ENCODE data around the gene LEMD3. TPM values are rescaled to one million over a fixed set of nuclear protein-coding genes. Genes with fewer than 3 reads are reported as not detected.

The LEMD3 gene
- total RNA-seq, 2 experiments from 2014 or later: 19.5 to 23.2 TPM

DNA sequence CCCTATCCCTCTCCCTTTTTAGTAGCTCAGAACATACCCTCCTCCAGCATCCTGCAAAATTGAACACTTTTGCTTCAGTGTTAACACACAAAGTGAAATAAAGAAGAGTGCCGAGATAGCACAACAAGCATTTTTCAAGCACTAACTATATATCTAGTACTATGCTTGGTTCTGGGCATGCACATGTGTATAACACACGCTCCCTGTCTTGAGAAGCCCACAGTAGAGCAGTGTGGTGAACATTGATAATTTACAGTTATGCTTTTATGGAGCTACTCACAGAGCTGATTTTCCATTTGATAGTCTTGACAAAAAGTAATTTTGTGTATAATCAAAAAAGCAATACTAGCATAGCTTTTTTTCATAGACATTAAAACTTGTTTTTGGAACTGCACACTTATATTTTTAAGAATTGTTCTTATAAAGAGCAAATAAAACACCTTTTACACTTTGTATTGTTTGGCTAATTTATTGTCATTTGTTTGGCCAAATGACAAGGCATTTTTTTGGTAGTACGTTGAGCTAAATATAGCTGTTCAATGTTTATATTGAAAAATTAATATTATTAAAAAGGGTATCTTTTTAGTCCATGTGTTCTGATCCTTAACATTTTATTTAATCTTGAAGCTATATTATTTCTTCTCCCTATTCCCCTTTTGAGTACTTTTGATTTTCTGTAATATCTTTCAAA, 39.7 kb downstream of the LEMD3 start:
- TF ChIP-seq, protein P1, sequence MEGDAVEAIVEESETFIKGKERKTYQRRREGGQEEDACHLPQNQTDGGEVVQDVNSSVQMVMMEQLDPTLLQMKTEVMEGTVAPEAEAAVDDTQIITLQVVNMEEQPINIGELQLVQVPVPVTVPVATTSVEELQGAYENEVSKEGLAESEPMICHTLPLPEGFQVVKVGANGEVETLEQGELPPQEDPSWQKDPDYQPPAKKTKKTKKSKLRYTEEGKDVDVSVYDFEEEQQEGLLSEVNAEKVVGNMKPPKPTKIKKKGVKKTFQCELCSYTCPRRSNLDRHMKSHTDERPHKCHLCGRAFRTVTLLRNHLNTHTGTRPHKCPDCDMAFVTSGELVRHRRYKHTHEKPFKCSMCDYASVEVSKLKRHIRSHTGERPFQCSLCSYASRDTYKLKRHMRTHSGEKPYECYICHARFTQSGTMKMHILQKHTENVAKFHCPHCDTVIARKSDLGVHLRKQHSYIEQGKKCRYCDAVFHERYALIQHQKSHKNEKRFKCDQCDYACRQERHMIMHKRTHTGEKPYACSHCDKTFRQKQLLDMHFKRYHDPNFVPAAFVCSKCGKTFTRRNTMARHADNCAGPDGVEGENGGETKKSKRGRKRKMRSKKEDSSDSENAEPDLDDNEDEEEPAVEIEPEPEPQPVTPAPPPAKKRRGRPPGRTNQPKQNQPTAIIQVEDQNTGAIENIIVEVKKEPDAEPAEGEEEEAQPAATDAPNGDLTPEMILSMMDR (IDR thresholded peaks at IDR 0.05): no peak
- intact Hi-C loops (cut with micrococcal nuclease): no loop called here
- no peak for DNase-seq
- ChIA-PET CTCF (interaction anchor here (0.6 kb wide), 1 partner anchor 41 kb away, joined by 3 read pairs; no protein-coding TSS in a partner anchor), POLR2A (interaction anchor here (2.4 kb wide), 1 partner anchor 40 kb away, joined by 8 read pairs; the partner anchor contains the start of gene LEMD3)
- Mint-ChIP-seq H3K27ac (peak overlapping the region; percentile 89), H3K4me3 (peak overlapping the region; percentile 49), H3K27me3 (no peaks in the 10 kb centered on the region), H3K36me3 (ENCODE audit: low read depth) (peaks cover 27% of the 10 kb centered on the region), H3K4me1 (ENCODE audit: low read depth) (peaks cover 66% of the 10 kb centered on the region), H3K9me3 (peaks cover 4% of the 10 kb centered on the region)
- peak; percentile 12 for ATAC-seq

GRCh38 chr12:65209655-65210043, 40.3 kb downstream of the LEMD3 start:
- peak overlapping the region; percentile 49 for H3K4me3 Mint-ChIP-seq
- TF ChIP-seq, protein P1 (IDR thresholded peaks at IDR 0.05): no peak
- H3K9me3 Mint-ChIP-seq: peaks cover 4% of the 10 kb centered on the region
- ATAC-seq (no peak), DNase-seq (no peak)
- ChIA-PET POLR2A (interaction anchor here (2.4 kb wide), 1 partner anchor 40 kb away, joined by 8 read pairs; the partner anchor contains the start of gene LEMD3), CTCF (interaction anchor here (0.6 kb wide), 1 partner anchor 41 kb away, joined by 3 read pairs; no protein-coding TSS in a partner anchor)
- peaks cover 63% of the 10 kb centered on the region for H3K4me1 Mint-ChIP-seq (ENCODE audit: low read depth)
- H3K36me3 Mint-ChIP-seq (ENCODE audit: low read depth): peaks cover 24% of the 10 kb centered on the region
- intact Hi-C loops (cut with micrococcal nuclease): no loop called here
- H3K27me3 Mint-ChIP-seq: no peaks in the 10 kb centered on the region
- H3K27ac Mint-ChIP-seq: peak overlapping the region; percentile 89

DNA sequence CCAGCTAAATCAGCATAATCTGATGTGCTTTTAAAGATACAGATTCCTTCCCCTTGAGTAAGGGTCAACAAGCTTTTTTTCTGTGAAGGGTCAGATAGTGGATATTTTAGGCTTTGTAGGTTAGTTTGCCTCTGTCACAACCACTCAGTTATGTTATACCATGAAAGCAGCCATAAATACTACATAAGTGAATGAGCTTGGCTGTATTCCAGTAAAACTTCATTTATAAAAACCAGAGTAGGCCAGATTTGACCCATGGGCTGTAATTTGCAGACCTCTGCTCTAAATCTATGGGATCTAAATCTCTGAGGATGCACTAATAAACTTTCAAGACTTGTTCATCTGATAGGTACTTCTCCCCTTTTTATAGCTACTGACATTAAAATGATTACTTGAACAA, 47.7 kb downstream of the LEMD3 start:
- peaks cover 23% of the 10 kb centered on the region for H3K9me3 Mint-ChIP-seq
- CTCF ChIA-PET: interaction anchor here (0.6 to 2.9 kb wide), 6 partner anchors 15 to 421 kb away, joined by 3 to 16 read pairs (median 3); no protein-coding TSS in a partner anchor

DNA sequence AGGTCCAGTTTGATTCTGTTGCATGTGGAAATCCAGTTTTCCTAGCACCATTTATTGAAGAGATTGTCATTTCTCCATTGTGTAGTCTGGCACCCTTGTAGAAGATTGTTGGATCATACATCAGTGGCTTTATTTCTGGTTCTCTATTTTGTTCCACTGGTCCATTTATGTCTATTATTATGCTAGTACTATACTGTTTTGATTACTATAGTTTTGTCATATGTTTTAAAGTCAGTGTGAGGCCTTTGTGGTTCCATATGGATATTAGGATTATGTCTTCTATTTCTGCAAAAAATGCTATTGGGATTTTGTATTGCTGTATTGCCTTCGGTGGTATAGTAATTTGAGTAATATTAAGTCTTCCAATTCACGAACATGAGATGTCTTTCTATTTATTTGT, 51.4 kb downstream of the LEMD3 start:
- TF ChIP-seq, protein P1 (IDR thresholded peaks at IDR 0.05): no peak
- Mint-ChIP-seq H3K4me1 (ENCODE audit: low read depth) (peaks cover 13% of the 10 kb centered on the region), H3K9me3 (peaks cover 30% of the 10 kb centered on the region), H3K27me3 (no peaks in the 10 kb centered on the region), H3K27ac (no peak overlapping the region), H3K36me3 (ENCODE audit: low read depth) (peaks cover 61% of the 10 kb centered on the region), H3K4me3 (no peak overlapping the region)
- ChIA-PET POLR2A (no interaction called here), CTCF (no interaction called here)
- DNase-seq: no peak
- ATAC-seq: no peak
- intact Hi-C loops (cut with micrococcal nuclease): no loop called here

More for the DNA sequence above, 47.7 kb downstream of the LEMD3 start:
- no peak overlapping the region for H3K4me3 Mint-ChIP-seq
- DNase-seq (no peak), ATAC-seq (no peak)
- no peak overlapping the region for H3K27ac Mint-ChIP-seq
- H3K36me3 Mint-ChIP-seq (ENCODE audit: low read depth): peaks cover 53% of the 10 kb centered on the region
- POLR2A ChIA-PET: interaction anchor here (1.3 kb wide), 1 partner anchor 47 kb away, joined by 3 read pairs; no protein-coding TSS in a partner anchor
- peaks cover 15% of the 10 kb centered on the region for H3K4me1 Mint-ChIP-seq (ENCODE audit: low read depth)
- no peaks in the 10 kb centered on the region for H3K27me3 Mint-ChIP-seq
- TF ChIP-seq, protein P1 (IDR thresholded peaks at IDR 0.05): no peak
- intact Hi-C loops (cut with micrococcal nuclease): no loop called here

DNA sequence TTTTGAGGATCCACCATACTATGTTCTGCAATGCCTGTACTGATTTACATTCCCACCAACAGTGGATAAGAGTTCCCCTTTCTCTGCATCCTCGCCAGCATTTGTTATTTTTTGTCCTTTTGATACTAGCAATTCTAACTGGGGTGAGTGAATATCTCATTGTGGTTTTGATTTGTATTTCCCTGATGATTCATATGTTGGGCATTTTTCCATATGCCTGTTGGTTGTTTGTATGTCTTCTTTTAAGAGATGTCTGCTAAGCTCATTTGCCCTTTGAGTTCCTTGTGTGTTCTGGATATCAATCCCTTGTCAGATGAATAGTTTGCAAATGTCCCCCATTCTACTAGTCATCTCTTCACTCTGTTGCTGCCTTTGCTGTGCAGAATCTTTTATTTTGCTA, 60.1 kb downstream of the LEMD3 start:
- no peak overlapping the region for H3K4me3 Mint-ChIP-seq
- TF ChIP-seq, protein P1 (IDR thresholded peaks at IDR 0.05): no peak
- H3K36me3 Mint-ChIP-seq (ENCODE audit: low read depth): peaks cover 48% of the 10 kb centered on the region
- peaks cover 22% of the 10 kb centered on the region for H3K4me1 Mint-ChIP-seq (ENCODE audit: low read depth)
- ChIA-PET CTCF (interaction anchor here (0.6 to 5.1 kb wide), 2 partner anchors 339 to 848 kb away, joined by 3 to 34 read pairs; no protein-coding TSS in a partner anchor), POLR2A (no interaction called here)
- intact Hi-C loops (cut with micrococcal nuclease): no loop called here
- DNase-seq (no peak), ATAC-seq (no peak)
- H3K27me3 Mint-ChIP-seq: no peaks in the 10 kb centered on the region
- peaks cover 13% of the 10 kb centered on the region for H3K9me3 Mint-ChIP-seq
- H3K27ac Mint-ChIP-seq: no peak overlapping the region

Data from activated CD8-positive, alpha-beta T cell treated with anti-CD3 and anti-CD28 coated beads for 36 hours (primary cell).